Ascending aorta (tissue), 2 donors: ENCODE results near the gene KCTD11. TPM values are rescaled to one million over a fixed set of nuclear protein-coding genes. Genes with fewer than 3 reads are reported as not detected.

Experiments used
- DNase-seq, 2 donors: peaks; one replicate each; pipeline ENCODE4 v3.0.0-alpha.2; 2019; ENCODE audit warnings: low spot score in 2 of 2
- H3K27ac ChIP-seq, 2 donors: fragments of 200-600 bp; sonication (generic); one replicate each; pipeline ENCODE4 v1.5.1; 2016 to 2017; ENCODE audit warnings: mild to moderate bottlenecking in 1 of 2
- H3K27me3 ChIP-seq: fragments of 200-600 bp; sonication (generic); one replicate; pipeline ENCODE4 v1.5.1; 2017
- H3K36me3 ChIP-seq, 2 donors: fragments of 200-600 bp; sonication (generic); one replicate each; pipeline ENCODE4 v1.5.1; 2016
- H3K4me1 ChIP-seq, 2 donors: fragments of 200-600 bp; sonication (generic); one replicate each; pipeline ENCODE4 v1.5.1; 2016 to 2017; ENCODE audit warnings: mild to moderate bottlenecking in 1 of 2
- H3K4me3 ChIP-seq, 2 donors: fragments of 200-600 bp; sonication (generic); one replicate each; pipeline ENCODE4 v1.5.1; 2016 to 2017; ENCODE audit warnings: mild to moderate bottlenecking in 1 of 2
- H3K9me3 ChIP-seq, 2 donors: fragments of 200-600 bp; sonication (generic); one replicate each; pipeline ENCODE4 v1.5.1; 2016
- CTCF ChIP-seq, 3 experiments: fragments of 200-600 bp in 2 of 3; fragments of 450-650 bp in 1 of 3; sonication (generic) in 2 of 3; IDR thresholded peaks; one replicate each; pipeline ENCODE4 v1.5.1; 2016 to 2019; ENCODE audit warnings: antibody characterized with exemption in 3 of 3, mild to moderate bottlenecking in 1 of 3, moderate library complexity in 1 of 3
- intact Hi-C: fragments of 100-400 bp; cut with DNase I; formaldehyde crosslinking; loops from one replicate; pipeline ENCODE4 v1.15.1; 2023
- total RNA-seq: library from RNA; depleted of rRNA; stranded (reverse); fragments of >200 nt; gene quantifications from one replicate; pipeline ENCODE4 v1.1.0, GENCODE V29; 2016

KCTD11 gene
- total RNA-seq = 14.6 TPM

- no peaks in the 10 kb centered on the region for H3K9me3 ChIP-seq
- H3K4me3 ChIP-seq = peak within 1 kb of the TSS; percentile 71 to 98
- peak in 2 of 3 experiments; percentile 57 to 59 for TF ChIP-seq CTCF (IDR thresholded peaks at IDR 0.05)
- H3K27ac ChIP-seq = peak within 1 kb of the TSS; percentile 96 to 100
- H3K27me3 ChIP-seq = no peaks in the 10 kb centered on the region
- H3K4me1 ChIP-seq = peaks cover 11 to 36% of the 10 kb centered on the region in 2 donors
- H3K36me3 ChIP-seq = no peaks in the 10 kb centered on the region
- intact Hi-C loops = loop anchor here (1.0 to 5.0 kb wide), 10 partner anchors 43 to 490 kb away; partner anchors contain the start of genes FXR2, GABARAP, POLR2A and SENP3
- DNase-seq = peak; percentile 69 to 97
These were observed at the start of gene KCTD11 for GRCh38 chr17:7351665-7352502. KCTD11 (plus strand) TSS chr17:7352162.

- TF ChIP-seq CTCF (IDR thresholded peaks at IDR 0.05) = no peak
- intact Hi-C loops = no loop called here
- Histone ChIP-seq H3K27ac (no peak overlapping the region), H3K4me1 (peaks cover 0 to 9% of the 10 kb centered on the region in 2 donors), H3K36me3 (no peaks in the 10 kb centered on the region), H3K9me3 (no peaks in the 10 kb centered on the region), H3K4me3 (no peak overlapping the region), H3K27me3 (no peaks in the 10 kb centered on the region)
- no peak for DNase-seq
These were observed 47.8 kb upstream of the KCTD11 start for GRCh38 chr17:7304179-7304578.

GRCh38 chr17:7306911-7307685 is 44.9 kb upstream of the KCTD11 start, which contains the start of gene EIF5A:
EIF5A (plus strand) TSS chr17:7307628; CDS start chr17:7309636, 2,008 bp downstream.
- H3K9me3 ChIP-seq = no peaks in the 10 kb centered on the region
- peak; percentile 98 to 99 for DNase-seq
- no peaks in the 10 kb centered on the region for H3K27me3 ChIP-seq
- H3K4me3 ChIP-seq = peak within 1 kb of the TSS; percentile 76 to 99
- intact Hi-C loops = loop anchor here (1.0 to 5.0 kb wide), 3 partner anchors 54 to 380 kb away; partner anchors contain the start of genes ELP5, PHF23, TP53 and WRAP53
- H3K36me3 ChIP-seq = peaks cover 25 to 27% of the 10 kb centered on the region in 2 donors
- peaks cover 3 to 26% of the 10 kb centered on the region in 2 donors for H3K4me1 ChIP-seq
- no peak for TF ChIP-seq CTCF (IDR thresholded peaks at IDR 0.05)
- H3K27ac ChIP-seq = peak within 1 kb of the TSS; percentile 97 to 100

- Histone ChIP-seq H3K27ac (peak overlapping the region; percentile 97 to 100), H3K27me3 (no peaks in the 10 kb centered on the region), H3K9me3 (no peaks in the 10 kb centered on the region), H3K4me3 (peak overlapping the region; percentile 76 to 99), H3K36me3 (peaks cover 34 to 35% of the 10 kb centered on the region in 2 donors), H3K4me1 (peaks cover 3 to 28% of the 10 kb centered on the region in 2 donors)
- no peak for DNase-seq
- TF ChIP-seq CTCF (IDR thresholded peaks at IDR 0.05) = no peak
- intact Hi-C loops = loop anchor here (1.0 to 5.0 kb wide), 4 partner anchors 43 to 379 kb away; partner anchors contain the start of genes ELP5, PHF23, TP53 and WRAP53
These were observed 44.0 kb upstream of the KCTD11 start for GRCh38 chr17:7307686-7308624.
